ENCODE measurements around the gene FAM76A.
"Not testable (repeated sequence)": the region's sequence is repeated elsewhere in the genome, so short reads cannot be mapped to it uniquely, and the experiment has no call there.

The FAM76A gene

DNA sequence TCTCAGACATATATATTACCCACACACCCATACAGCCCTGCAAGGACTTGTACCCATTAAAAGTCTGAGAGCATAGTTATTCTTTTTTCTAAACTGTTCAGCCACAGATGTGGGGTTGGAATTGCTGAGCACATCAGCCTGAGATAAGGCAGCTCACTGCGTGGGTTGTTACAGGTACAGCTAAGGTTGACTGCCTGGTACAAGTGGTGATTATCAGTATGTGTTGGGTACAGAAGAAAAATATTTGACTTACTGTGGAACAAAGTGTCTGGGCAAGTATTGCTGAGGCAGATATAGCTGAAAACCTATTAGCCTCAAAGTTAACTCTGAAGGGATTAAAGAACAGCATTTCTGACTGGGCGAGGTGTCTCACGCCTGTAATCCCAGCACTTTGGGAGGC lies 52.3 kb downstream of the FAM76A start:
- DNase-seq (ENCODE audit: low read depth) = no peak

DNA sequence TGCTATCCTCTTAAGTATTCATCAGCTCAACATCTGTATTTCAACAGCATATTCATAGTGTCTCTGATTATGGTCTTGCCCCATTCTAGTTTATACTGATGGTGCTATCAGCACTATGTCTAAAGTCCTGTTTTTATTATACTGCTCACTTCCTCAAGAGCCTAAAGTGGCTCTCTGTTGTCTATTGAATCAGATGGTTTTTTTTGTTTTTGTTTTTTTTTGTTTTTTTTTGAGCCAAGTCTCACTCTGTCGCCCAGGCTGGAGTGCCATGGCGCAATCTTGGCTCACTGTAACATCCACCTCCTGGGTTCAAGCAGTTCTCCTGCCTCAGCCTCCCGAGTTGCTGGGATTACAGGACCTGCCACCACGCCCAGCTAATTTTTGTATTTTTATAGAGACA lies 53.4 kb downstream of the FAM76A start:
- DNase-seq (ENCODE audit: low read depth) = no peak

DNA sequence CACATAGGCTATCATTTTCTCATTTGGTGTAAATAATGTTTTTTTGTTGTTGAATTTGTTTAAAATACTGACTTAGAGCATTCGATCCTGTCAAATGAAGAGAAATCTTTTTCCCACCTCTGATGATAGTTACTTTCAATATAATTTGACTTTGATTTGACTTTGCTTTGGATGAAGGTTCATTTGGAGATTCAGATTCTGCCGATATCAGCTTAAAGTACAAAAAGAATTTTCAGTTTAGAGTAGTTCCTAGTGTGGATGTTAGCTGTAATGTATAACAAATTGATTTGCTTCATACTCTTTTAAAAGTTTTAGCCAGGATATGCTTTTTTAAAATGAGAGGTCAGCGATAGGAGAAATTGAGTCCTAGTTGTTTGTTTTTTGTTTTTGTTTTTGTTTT lies 57.2 kb downstream of the FAM76A start:
- DNase-seq (ENCODE audit: low read depth) = no peak

DNA sequence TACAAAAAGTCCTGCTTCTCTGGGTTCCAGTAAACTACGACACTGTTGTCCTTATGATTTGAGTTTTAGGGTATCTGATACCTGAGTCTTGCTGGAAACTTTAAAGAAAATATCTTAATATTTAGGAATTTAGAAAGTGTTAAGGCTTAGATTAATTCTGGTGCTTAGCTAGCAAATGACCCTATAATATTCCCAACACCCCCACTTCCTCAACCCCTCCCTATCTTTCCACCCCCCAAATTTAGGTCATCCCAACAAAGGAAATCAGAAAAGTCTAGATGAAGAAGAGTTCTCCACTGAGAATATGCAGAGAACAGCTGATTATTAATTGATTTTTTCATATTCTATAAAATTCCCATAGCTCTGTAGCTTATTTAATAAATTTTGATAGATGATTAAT lies 58.9 kb downstream of the FAM76A start:
- DNase-seq (ENCODE audit: low read depth) = no peak

DNA sequence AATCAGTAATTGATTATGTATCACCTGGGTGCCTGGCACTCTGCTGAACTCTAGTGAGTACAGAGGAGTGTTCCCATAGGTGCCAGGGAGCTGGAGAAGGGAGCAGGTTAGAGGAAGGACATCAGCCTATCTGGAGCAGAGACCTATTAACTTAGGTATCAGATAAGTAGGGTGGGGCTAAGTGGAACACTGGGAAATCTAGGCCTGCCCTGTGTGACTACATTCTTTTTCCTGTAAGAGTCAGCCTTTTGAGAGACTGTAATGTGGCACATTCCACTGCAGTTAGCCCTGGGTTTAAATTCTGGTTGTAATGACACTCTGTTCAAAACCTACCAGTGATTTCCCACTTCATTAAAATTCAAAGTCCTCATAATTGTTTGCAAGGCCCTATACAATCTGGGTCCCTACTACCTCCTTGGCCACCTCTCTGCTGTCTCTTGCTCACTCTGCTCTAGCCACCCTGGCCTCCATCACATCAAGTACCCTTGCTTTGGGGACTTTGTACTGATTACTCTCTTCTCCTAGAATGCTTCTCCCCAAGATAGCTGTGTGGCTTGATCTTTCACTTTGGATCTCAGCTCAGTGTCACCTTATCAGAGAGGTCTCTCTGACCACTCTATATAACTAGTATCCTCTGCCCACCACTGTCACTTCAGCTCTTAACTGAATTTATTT lies 60.2 kb downstream of the FAM76A start:
- DNase-seq (ENCODE audit: low read depth) = no peak

DNA sequence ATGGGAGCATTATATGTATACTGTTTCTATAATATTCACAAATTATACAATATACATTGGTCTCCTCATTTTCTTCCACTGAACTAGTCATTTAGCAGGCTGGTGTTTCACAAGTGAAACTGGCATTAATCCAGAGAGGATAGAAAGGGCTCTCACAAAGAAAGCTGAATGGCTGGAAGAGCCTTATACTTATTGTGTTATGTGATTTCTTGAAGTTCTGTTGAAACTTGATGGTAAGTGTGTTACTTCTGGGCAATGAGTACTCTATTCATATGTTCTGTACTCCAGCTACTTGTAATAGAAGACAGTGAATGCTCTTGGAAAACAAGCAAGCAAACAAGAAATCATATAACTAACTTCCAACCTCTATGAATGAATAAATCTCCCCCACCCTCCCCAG lies 62.1 kb downstream of the FAM76A start:
- no peak for DNase-seq (ENCODE audit: low read depth)

DNA sequence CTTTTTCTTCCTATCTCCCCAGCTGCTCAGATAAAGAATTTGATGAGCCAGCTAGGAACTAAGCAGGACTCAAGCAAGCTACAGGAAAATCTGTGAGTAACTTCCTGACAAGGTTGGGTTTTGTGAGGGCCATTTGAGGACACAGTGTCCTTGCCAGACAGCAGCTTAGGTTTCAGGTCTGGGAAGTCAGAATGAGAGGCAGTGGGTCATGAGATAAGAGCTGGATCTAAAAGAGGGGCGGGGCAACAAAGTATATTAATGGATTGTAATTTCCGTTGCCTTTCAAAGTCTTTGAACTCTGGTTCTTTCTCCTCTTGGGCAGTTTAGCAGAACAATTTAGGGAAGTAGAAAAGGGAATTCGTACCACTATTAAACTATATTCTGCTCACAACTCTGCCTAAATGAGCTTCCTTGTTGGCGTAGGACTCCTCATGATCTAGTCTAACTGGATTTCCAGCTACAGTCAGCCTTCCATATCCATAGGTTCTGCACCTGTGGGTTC lies 63.8 kb downstream of the FAM76A start:
- no peak for DNase-seq (ENCODE audit: low read depth)

DNA sequence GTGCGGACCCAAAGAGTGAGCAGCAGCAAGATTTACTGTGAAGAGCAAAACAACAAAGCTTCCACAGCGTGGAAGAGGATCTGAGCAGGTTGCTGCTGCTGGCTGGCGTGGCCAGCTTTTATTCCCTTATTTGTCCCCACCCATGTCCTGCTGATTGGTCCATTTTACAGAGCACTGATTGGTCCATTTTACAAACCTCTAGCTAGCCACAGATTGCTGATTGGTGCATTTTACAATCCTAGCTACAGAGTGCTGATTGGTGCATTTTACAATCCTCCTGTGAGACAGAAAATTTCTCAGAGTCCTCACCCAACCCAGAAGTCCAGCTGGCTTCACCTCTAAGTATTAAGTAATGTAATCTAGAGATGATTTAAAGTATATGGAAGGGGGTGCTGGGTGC lies 64.5 kb downstream of the FAM76A start:
- DNase-seq (ENCODE audit: low read depth) = not testable (repeated sequence)

DNA sequence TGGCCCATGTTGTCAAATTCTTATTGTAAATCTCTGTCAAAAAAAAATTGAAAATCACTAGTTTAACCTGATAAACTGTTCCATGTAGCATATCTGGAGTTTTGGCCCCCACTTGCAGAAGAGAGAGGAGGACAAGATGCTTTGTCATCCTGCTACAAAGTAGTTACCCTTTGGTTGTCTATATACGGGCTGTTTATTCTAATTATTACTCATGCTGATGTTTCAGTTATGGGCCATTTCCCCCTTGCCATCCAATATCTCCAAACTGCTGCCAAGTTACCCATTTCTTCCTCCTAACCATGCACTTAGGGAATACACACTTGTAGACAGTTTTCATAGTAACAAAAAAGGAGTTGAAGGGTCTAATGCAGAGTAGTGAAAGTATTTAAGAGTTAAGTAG lies 69.8 kb downstream of the FAM76A start:
- DNase-seq (ENCODE audit: low read depth) = no peak

DNA sequence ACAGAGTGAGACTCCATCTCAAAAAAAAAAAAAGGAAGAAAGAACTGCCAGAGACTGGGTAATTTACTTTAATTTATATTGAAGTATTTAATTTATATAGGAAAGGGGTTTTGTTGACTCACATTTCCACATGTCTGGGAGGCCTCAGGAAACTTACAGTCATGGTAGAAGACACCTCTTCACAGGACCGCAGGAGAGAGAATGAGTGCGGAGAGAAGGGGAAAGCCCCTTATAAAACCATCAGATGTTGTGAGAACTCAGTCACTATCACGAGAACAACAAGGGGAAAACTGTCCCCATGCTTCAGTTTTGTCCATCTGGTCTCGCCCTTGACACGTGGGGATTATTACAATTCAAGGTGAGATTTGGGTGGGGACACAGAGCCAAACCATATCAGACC lies 79.0 kb downstream of the FAM76A start:
- DNase-seq (ENCODE audit: low read depth) = no peak

DNA sequence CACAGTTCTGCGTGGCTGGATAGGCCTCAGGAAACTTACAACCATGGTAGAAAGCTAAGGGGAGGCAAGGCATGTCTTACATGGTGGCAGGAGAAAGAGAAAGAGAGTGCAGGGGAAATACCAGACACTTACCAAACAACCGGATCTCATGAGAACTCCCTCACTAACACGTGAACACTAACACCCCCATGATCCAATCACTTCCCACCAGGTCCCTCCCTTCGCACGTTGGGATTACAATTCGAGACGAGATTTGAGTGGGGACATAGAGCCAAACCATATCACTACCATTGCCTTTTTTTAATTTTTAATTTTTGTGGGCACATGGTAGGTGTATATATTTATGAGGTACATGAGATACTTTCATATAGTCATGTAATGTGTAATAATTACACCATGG lies 81.0 kb downstream of the FAM76A start:
- DNase-seq (ENCODE audit: low read depth) = no peak

DNA sequence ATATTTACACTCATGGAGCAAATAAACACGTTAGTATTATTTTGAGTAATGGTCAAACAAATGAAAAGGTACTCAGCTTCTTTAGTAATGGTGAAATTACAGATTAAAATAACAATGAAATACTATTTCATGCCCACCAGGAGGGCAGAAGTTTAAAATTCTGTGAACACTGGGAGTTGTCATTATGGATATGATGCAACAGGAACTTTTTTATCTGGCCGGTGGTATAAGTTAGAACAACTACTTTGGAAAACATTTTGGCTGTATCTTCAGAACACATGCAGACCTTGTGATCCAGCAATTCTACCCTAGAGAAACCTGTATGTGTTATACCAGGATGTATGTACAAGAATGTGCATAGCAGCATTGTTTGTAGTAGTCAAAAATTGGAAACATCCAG lies 81.6 kb downstream of the FAM76A start:
- DNase-seq (ENCODE audit: low read depth) = no peak

DNA sequence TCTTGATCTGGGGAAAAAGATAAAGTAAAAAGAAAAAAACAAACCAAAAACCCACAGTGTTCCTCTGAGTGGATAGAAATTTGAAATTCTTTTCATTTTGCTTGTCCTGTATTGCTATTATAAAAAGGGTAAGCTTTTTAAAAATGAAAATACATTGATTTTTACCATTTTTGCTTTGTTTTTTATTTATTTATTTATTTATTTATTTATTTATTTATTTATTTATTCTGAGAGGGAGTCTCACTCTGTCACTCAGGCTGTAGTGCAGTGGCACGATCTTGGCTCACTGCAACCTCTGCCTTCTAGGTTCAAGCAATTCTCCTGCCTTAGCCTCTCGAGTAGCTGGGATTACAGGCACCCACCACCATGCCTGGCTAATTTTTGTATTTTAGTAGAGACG lies 82.4 kb downstream of the FAM76A start:
- DNase-seq (ENCODE audit: low read depth) = not testable (repeated sequence)

DNA sequence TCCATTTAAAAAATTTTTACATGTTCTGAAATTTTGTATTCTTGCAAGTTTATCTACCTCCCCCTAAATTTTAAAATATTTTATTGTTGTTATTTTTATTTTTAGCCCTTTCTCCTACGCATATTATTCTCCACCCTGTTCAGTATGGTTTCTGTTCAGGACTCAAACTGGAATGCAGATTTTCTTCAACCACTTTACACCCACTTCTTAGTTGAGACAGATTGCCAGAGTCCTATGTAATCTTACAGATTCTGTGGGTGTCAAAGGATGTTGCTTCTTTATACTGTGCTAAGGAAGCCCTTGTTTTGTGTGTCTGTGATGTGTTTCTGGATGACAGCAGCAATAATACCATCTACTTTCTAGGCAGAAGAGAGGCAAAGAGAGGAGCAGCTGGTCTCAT lies 84.1 kb downstream of the FAM76A start:
- no peak for DNase-seq (ENCODE audit: low read depth)

DNA sequence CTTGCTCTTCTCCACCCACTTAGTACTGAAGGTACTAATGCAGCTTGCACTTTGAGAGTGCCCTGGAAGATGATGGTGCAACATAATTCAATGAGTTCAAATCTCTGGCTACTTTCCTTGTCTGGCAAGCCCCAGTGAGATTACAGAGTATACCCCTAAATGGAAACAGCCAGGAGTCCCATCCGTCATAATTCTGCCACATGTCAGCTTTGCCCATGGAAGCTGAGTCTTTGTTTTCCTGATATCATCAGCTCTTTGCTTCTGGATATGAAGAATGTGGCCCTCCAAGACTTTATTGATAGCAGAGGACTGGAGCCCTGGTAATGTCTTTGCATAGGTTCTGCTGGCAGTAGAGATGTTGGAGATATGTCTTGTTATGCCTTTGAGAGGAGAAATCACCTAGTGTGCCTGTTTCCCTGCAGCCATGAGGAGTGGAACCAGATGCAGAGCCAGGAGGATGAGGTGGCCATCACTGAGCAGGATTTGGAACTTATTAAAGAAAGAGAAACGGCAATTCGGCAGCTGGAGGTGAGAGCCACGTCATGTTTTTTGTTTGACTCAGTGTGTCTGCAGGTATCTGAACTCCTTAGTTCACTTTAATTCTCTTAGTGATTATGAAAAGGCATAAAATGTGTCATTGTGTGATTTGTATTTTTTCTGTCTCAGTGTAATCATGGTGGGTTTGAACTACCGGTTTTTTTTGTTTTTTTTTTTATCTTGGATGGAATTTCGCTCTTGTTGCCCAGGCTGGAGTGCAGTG lies 86.2 kb downstream of the FAM76A start:
- DNase-seq (ENCODE audit: low read depth) = no peak

Measured in stimulated activated CD8-positive, alpha-beta memory T cell treated with anti-CD3 and anti-CD28 coated beads, Interleukin-12 subunit alpha, Interleukin-12 subunit beta, amount 100 ng/mL, for 1 hour (primary cell).